Erythroblast (primary cell): ENCODE results near the gene FBXL16.
"Not testable (repeated sequence)": the region's sequence is repeated elsewhere in the genome, so short reads cannot be mapped to it uniquely, and the experiment has no call there.

Experiments used
- GATA1 ChIP-seq: IDR thresholded peaks from 2 replicates; pipeline ENCODE4 v1.6.1; 2011; ENCODE audit warnings: low read depth, mild to moderate bottlenecking, control low read depth, low read length, moderate library complexity
- POLR2A ChIP-seq: IDR thresholded peaks from 2 replicates; pipeline ENCODE4 v1.6.1; 2011; ENCODE audit warnings: mild to moderate bottlenecking, low read length

- TF ChIP-seq POLR2A, GATA1: not testable (repeated sequence)
These were observed 48.6 kb upstream of the FBXL16 start for GRCh38 chr16:754121-754607.
